GM13977 (cell line): ENCODE data around the gene EDC3.
"Not testable (repeated sequence)": the region's sequence is repeated elsewhere in the genome, so short reads cannot be mapped to it uniquely, and the experiment has no call there.

Experiments used
- DNase-seq: peaks from one replicate; pipeline ENCODE4 v3.0.0; 2012; ENCODE audit warnings: low spot score
- in situ Hi-C: fragments of 300-500 bp; cut with MboI; formaldehyde crosslinking; loops from one replicate; pipeline ENCODE4 v1.12.0; 2022; ENCODE audit warnings: low sequenced_read_pairs, low pct_unique_long_range_greater_than_20kb, mixed read lengths, inconsistent platforms; ENCODE audit not compliant: unreplicated experiment
- TF ChIP-seq, protein P1 (sequence below): IDR thresholded peaks from 2 replicates; pipeline ENCODE4 v1.5.1; 2012; ENCODE audit warnings: mild to moderate bottlenecking, control low read depth; ENCODE audit not compliant: insufficient read depth; ENCODE audit errors: extremely low read depth, missing control alignments

Gene EDC3

DNA sequence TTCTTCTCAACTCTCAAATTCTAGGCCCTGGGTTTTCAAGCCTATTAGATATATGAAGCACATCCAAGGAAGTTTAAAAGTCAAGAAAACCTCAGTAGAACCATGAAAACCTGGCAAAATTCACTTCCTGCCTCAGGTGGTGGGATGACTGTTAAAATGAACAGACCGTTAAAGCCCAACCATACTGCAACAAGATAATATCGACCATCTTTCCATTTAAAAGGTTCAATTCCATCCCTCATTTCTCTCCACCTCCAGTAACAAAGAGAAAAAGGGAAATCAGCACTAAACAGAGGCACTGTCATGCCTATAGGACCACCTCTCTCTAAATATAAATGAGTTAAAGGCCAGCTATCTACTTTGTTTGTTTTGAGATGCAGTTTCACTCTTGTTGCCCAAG is 31.2 kb downstream of the EDC3 start:
- TF ChIP-seq, protein P1, sequence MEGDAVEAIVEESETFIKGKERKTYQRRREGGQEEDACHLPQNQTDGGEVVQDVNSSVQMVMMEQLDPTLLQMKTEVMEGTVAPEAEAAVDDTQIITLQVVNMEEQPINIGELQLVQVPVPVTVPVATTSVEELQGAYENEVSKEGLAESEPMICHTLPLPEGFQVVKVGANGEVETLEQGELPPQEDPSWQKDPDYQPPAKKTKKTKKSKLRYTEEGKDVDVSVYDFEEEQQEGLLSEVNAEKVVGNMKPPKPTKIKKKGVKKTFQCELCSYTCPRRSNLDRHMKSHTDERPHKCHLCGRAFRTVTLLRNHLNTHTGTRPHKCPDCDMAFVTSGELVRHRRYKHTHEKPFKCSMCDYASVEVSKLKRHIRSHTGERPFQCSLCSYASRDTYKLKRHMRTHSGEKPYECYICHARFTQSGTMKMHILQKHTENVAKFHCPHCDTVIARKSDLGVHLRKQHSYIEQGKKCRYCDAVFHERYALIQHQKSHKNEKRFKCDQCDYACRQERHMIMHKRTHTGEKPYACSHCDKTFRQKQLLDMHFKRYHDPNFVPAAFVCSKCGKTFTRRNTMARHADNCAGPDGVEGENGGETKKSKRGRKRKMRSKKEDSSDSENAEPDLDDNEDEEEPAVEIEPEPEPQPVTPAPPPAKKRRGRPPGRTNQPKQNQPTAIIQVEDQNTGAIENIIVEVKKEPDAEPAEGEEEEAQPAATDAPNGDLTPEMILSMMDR, result no peak
- no peak for DNase-seq

DNA sequence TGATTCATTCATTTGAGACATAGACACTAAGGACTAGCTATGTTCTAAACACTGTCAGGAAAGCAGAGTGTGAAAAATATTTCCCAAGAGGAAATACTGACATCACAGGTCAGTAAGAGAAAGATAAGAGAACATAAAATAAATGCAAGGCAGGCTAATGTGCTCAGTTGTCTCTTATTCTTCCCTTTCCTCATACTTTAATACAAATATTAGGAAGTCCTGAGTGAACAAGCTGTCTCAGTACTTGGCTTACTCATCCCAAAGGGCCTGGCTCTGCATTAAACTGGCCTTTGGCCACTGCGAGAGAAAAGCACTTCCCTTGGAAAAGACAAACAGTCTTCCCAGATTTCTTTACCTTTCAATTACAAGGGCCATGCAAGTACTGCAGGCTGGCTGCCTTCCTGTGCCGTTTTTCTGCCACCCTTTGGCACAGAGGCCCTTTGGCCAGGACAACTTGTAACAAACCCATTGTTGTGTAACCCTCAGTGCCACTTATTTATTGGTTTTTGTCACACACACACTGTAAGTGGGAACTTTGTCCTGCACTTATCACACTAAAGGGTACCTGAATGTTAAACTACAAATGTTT is 31.7 kb downstream of the EDC3 start:
- TF ChIP-seq, protein P1, result no peak
- DNase-seq, result no peak
- in situ Hi-C loops, result no loop called here

More for the DNA sequence above, 31.2 kb downstream of the EDC3 start:
- in situ Hi-C loops, result no loop called here

DNA sequence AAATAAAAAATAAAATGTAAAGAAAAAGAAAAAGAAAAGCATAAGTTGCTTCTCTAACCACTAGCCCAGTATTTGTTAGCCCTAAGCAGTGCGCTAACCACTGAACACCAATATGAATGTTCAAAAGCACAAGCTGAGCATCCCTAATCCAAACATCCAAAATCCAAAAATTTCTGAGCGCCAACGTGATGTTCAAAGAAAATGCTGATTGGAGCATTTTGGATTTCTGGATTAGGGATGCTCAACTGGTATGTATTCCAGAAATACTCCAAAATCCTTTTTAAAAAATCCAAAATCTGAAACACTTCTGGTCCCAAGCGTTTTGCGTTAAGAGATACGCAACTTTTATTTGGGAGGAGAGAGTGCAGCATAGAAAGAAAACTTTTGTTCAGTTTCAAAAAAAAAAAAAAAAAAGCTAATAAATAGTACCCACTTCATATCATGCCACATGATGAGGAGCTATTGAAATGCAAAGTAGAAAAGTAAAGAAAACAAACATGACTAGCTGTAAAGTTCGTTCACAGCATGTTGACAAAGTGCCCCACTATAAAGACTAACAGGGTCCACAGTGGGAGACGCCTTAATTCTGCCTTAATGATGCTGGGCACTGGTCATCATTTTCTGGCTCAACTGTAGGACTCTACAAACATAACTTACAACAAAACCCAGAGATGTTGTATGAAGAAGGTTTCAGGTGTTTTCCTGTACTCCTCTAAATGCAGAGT is 32.4 kb downstream of the EDC3 start:
- DNase-seq, result no peak
- TF ChIP-seq, protein P1, result no peak
- in situ Hi-C loops, result no loop called here

DNA sequence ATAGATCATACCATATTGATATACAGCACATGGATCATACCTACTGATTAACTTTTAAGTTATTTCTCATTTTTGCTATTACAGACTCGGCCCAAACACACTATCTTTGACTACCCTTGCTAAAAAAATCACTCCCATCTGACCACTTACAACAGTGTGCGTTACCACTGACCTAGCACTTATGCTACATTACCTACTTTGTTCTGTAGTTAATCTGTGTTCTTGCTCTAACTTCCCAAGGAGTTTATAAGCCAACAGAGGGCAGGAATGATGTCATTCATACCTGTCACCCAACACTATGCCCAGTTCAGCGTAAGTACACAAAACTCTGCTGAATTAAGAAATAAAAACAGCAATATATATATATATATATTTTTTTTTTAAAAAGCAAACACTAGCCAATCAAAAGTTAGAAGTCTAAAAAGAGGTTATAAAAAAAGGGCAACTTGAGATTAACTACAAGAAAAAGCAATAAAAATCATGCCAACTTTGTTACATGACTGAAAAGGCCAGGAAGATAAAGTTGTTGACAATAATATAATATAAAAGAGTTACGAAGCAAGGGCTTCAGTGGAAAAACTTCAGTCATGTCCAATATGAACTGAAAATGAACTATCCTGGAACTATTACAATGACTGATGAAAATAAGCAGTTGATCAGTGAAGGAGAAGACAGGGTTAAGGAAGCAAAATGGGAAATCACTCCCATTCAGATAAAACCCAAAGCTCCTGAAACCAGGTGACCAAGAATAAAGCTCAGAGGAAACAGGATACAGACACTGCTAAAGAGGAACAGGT is 33.6 kb downstream of the EDC3 start:
- in situ Hi-C loops, result no loop called here
- TF ChIP-seq, protein P1, result no peak
- no peak for DNase-seq

DNA sequence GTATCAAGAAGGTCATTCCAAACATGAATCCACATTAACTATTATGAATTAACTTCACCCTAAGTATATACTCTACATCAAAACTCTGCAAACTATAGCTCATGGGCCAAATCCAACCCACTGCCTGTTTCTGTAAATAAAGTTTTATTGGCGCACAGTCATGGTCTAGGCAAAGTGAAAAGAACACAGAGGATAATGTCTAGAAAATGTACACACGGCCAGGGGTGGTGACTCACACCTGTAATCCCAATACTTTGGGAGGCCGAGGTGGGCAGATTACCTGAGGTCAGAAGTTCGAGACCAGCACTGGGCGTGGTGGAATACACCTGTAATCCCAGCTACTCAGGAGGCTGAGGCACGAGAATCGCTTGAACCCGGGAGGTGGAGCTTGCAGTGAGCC is 34.5 kb downstream of the EDC3 start:
- DNase-seq, in situ Hi-C loops: not testable (repeated sequence)

- DNase-seq, result no peak
- in situ Hi-C loops, result no loop called here
- TF ChIP-seq, protein P1, result no peak
Measured at GRCh38 chr15:74657846-74658245, 38.0 kb downstream of the EDC3 start.
